ENCODE data around the gene TUBB2A. TPM values are rescaled to one million over a fixed set of nuclear protein-coding genes. Genes with fewer than 3 reads are reported as not detected.

The TUBB2A gene
- 10 to 100 TPM; 54.3 to 58.5 TPM for total RNA-seq
- polyA plus RNA-seq (2013, experiment 1 of 2): 3.7 TPM
- polyA plus RNA-seq (2013, experiment 2 of 2): 28.3 TPM
- 1.5 to 82.0 (median 4.9) reads per million in 172 experiments for total RNA-seq

GRCh38 chr6:3157131-3157933 lies at the start of gene TUBB2A:
TSS of gene TUBB2A (minus strand) at chr6:3157544. CDS start at chr6:3157463, 81 bp downstream.
- peaks cover 12% of the 10 kb centered on the region for H3K36me3 Mint-ChIP-seq (ENCODE audit: low read depth)
- CTCF ChIA-PET: interaction anchor here (0.6 to 1.3 kb wide), 11 partner anchors 8 to 864 kb away, joined by 3 to 6 read pairs (median 3); a partner anchor contains a TSS
- ATAC-seq (ENCODE audit: poor library complexity) (peak; percentile 62), DNase-seq (peak; percentile 79 to 94 (median 87))
- TF ChIP-seq CTCF (IDR thresholded peaks at IDR 0.05): peak; percentile 42
- Histone ChIP-seq H3K4me1 (ENCODE audit: insufficient read depth, low read length) (peaks cover 46% of the 10 kb centered on the region), H3K4me3 (ENCODE audit: low read length) (peak within 1 kb of the TSS; percentile 75), H3K27ac (ENCODE audit: low read depth in 1 of 2, low read length in 2 of 2) (peak within 1 kb of the TSS; percentile 52 to 59), H3K9me3 (ENCODE audit: control insufficient read depth in 1 of 2, insufficient read depth in 1 of 2, low read length in 2 of 2) (no peaks in the 10 kb centered on the region), H3K27me3 (ENCODE audit: control insufficient read depth in 1 of 2, insufficient read depth in 2 of 2, low read length in 2 of 2) (no peaks in the 10 kb centered on the region), H3K36me3 (ENCODE audit: insufficient read depth, low read length) (no peaks in the 10 kb centered on the region)
- H3K4me1 Mint-ChIP-seq (ENCODE audit: low read depth): peaks cover 41% of the 10 kb centered on the region
- H3K27ac Mint-ChIP-seq: peak within 1 kb of the TSS; percentile 87
- intact Hi-C loops (cut with DNase I, micrococcal nuclease): loop anchor here in 1 of 2 experiments (2.0 to 5.0 kb wide), 5 partner anchors 40 to 299 kb away; partner anchors contain the start of genes BPHL, PSMG4 and SLC22A23
- no peaks in the 10 kb centered on the region for H3K9me3 Mint-ChIP-seq
- peaks cover 4% of the 10 kb centered on the region for H3K27me3 Mint-ChIP-seq
- POLR2A ChIA-PET: interaction anchor here (0.6 to 1.6 kb wide), 12 partner anchors 10 to 692 kb away, joined by 3 to 10 read pairs (median 3); partner anchors contain the start of genes FAM50B, NQO2, PSMG4 and RIPK1
- H3K4me3 Mint-ChIP-seq: peak within 1 kb of the TSS; percentile 91

GRCh38 chr6:3206339-3207015 lies 49.1 kb upstream of the TUBB2A start:
- peaks cover 2% of the 10 kb centered on the region for H3K9me3 Mint-ChIP-seq
- H3K4me3 Mint-ChIP-seq: no peak overlapping the region
- Histone ChIP-seq H3K9me3 (ENCODE audit: control insufficient read depth in 1 of 2, insufficient read depth in 1 of 2, low read length in 2 of 2) (no peaks in the 10 kb centered on the region), H3K27me3 (ENCODE audit: control insufficient read depth in 1 of 2, insufficient read depth in 2 of 2, low read length in 2 of 2) (peaks cover 3 to 5% of the 10 kb centered on the region in 2 experiments), H3K4me3 (ENCODE audit: low read length) (no peak overlapping the region), H3K4me1 (ENCODE audit: insufficient read depth, low read length) (peaks cover 12% of the 10 kb centered on the region), H3K27ac (ENCODE audit: low read depth in 1 of 2, low read length in 2 of 2) (no peak overlapping the region), H3K36me3 (ENCODE audit: insufficient read depth, low read length) (no peaks in the 10 kb centered on the region)
- peaks cover 45% of the 10 kb centered on the region for H3K27me3 Mint-ChIP-seq
- ChIA-PET CTCF (no interaction called here), POLR2A (no interaction called here)
- H3K27ac Mint-ChIP-seq: no peak overlapping the region
- intact Hi-C loops (cut with DNase I, micrococcal nuclease): no loop called here
- H3K4me1 Mint-ChIP-seq (ENCODE audit: low read depth): peaks cover 9% of the 10 kb centered on the region
- TF ChIP-seq CTCF (IDR thresholded peaks at IDR 0.05): no peak
- DNase-seq: no peak
- no peak for ATAC-seq (ENCODE audit: poor library complexity)
- H3K36me3 Mint-ChIP-seq (ENCODE audit: low read depth): no peaks in the 10 kb centered on the region

DNA sequence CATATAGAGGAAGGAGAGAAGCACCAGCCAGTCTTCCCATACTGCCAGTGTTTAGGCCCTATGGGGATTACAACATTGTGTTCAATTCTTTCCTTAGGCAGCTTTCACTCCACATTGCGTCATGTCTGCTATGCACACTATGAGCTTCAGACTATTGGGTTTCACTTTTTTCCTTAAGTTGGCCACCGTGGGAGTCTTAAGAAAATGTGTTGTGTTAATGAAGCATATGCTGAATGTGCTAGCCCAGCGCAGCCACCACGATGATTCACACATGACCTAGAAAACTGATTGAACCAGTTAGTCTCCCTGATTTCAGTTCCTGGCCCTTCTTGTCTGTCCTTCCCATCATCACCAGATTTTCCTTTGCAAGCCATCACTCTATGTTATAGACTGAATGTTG lies 48.6 kb upstream of the TUBB2A start:
- Histone ChIP-seq H3K4me3 (ENCODE audit: low read length) (no peak overlapping the region), H3K9me3 (ENCODE audit: control insufficient read depth in 1 of 2, insufficient read depth in 1 of 2, low read length in 2 of 2) (no peaks in the 10 kb centered on the region), H3K36me3 (ENCODE audit: insufficient read depth, low read length) (no peaks in the 10 kb centered on the region), H3K27ac (ENCODE audit: low read depth in 1 of 2, low read length in 2 of 2) (no peak overlapping the region), H3K27me3 (ENCODE audit: control insufficient read depth in 1 of 2, insufficient read depth in 2 of 2, low read length in 2 of 2) (peaks cover 3 to 5% of the 10 kb centered on the region in 2 experiments), H3K4me1 (ENCODE audit: insufficient read depth, low read length) (peaks cover 12% of the 10 kb centered on the region)
- Mint-ChIP-seq H3K4me3 (no peak overlapping the region), H3K36me3 (ENCODE audit: low read depth) (no peaks in the 10 kb centered on the region), H3K27me3 (peaks cover 43% of the 10 kb centered on the region), H3K27ac (no peak overlapping the region), H3K9me3 (peaks cover 2% of the 10 kb centered on the region), H3K4me1 (ENCODE audit: low read depth) (peaks cover 9% of the 10 kb centered on the region)
- no peak for DNase-seq
- TF ChIP-seq CTCF (IDR thresholded peaks at IDR 0.05): no peak
- intact Hi-C loops (cut with DNase I, micrococcal nuclease): no loop called here
- ChIA-PET POLR2A (no interaction called here), CTCF (no interaction called here)
- no peak for ATAC-seq (ENCODE audit: poor library complexity)
